SH-SY5Y (cell line): Measurements from ENCODE around the gene PSMD8.

Experiments
- GATA2 ChIP-seq: IDR thresholded peaks from 2 replicates; pipeline ENCODE4 v1.6.1; 2011; ENCODE audit warnings: mild to moderate bottlenecking, low read depth, low read length
- GATA3 ChIP-seq: IDR thresholded peaks from 2 replicates; pipeline ENCODE4 v1.6.1; 2011; ENCODE audit warnings: low read depth, mild to moderate bottlenecking, low read length, moderate library complexity

DNA sequence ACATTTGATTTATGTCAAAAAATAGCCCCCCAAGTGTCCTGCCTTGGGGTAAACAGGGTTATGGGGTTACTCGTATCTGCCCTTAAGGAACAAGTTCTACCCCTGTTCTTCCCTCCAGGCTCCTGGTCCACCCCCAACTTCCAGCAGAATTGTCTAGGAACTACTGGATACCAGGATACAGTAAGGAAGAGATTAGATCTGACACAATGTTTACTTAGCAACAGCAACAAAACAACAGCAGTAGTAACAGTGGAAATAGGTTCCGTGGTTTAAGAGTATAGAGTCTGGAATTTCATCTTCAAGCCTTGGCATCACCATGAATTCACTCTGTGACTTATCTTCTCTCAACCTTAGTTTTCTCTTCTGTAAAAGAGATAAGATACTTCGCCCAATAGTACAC lies 26.8 kb downstream of the PSMD8 start:
- TF ChIP-seq GATA2 (no peak), GATA3 (no peak)
